NCI-H1930 (cell line): ENCODE measurements around the gene ZSCAN26.
A peak's percentile ranks its signal among the peaks of the same experiment; 100 is the strongest.
"Not testable (repeated sequence)": the region's sequence is repeated elsewhere in the genome, so short reads cannot be mapped to it uniquely, and the experiment has no call there.

ENCODE experiments used
- DNase-seq, 2 experiments: peaks; one replicate each; lab custom pipeline; 2025; lab: John Stamatoyannopoulos, UW

Gene ZSCAN26

GRCh38 chr6:28257042-28257441 lies 9.9 kb upstream of the ZSCAN26 start:
- DNase-seq: no peak

- no peak for DNase-seq
These were observed 7.8 kb upstream of the ZSCAN26 start, which contains the start of gene NKAPL for GRCh38 chr6:28258877-28259777. NKAPL (plus strand) TSS chr6:28259297; CDS start chr6:28259372, 75 bp downstream.

GRCh38 chr6:28263922-28264321 lies 3.0 kb upstream of the ZSCAN26 start:
- DNase-seq: no peak

GRCh38 chr6:28264834-28265401 lies 2.0 kb upstream of the ZSCAN26 start:
- DNase-seq: no peak

GRCh38 chr6:28266563-28266961 lies 381 bp upstream of the ZSCAN26 start:
- DNase-seq: no peak

GRCh38 chr6:28267695-28268059 lies 734 bp downstream of the ZSCAN26 start:
- no peak for DNase-seq

GRCh38 chr6:28269492-28269891 lies 2.5 kb downstream of the ZSCAN26 start:
- DNase-seq: no peak

GRCh38 chr6:28274888-28275287 lies 7.9 kb downstream of the ZSCAN26 start:
- no peak for DNase-seq

- DNase-seq: no peak
These were observed 10.8 kb downstream of the ZSCAN26 start for GRCh38 chr6:28277746-28278145.

- no peak for DNase-seq
These were observed 13.8 kb downstream of the ZSCAN26 start for GRCh38 chr6:28280595-28281287.

- DNase-seq: peak; percentile 76 to 84
These were observed 14.5 kb downstream of the ZSCAN26 start, which contains the start of gene PGBD1 for GRCh38 chr6:28281288-28282064. PGBD1 (plus strand) TSS chr6:28281572; CDS start chr6:28283814, 2,242 bp downstream.

GRCh38 chr6:28282926-28283325 lies 16.0 kb downstream of the ZSCAN26 start:
- no peak for DNase-seq

- DNase-seq: no peak
These were observed 24.6 kb downstream of the ZSCAN26 start for GRCh38 chr6:28291573-28291972.

GRCh38 chr6:28295326-28295725 lies 28.4 kb downstream of the ZSCAN26 start:
- DNase-seq: no peak

GRCh38 chr6:28296520-28297060 lies 29.6 kb downstream of the ZSCAN26 start:
- DNase-seq: no peak

GRCh38 chr6:28303570-28303969 lies 36.6 kb downstream of the ZSCAN26 start:
- DNase-seq: no peak

- DNase-seq: not testable (repeated sequence)
These were observed 39.4 kb downstream of the ZSCAN26 start for GRCh38 chr6:28306363-28306762.

GRCh38 chr6:28311139-28311823 lies 44.3 kb downstream of the ZSCAN26 start:
- no peak for DNase-seq

GRCh38 chr6:28312939-28313338 lies 46.0 kb downstream of the ZSCAN26 start:
- no peak for DNase-seq

- DNase-seq: no peak
These were observed 48.7 kb downstream of the ZSCAN26 start for GRCh38 chr6:28315628-28316027.

- not testable (repeated sequence) for DNase-seq
These were observed 50.9 kb downstream of the ZSCAN26 start for GRCh38 chr6:28317866-28318265.
